MCF 10A (cell line): ENCODE measurements around the gene TSC22D3. TPM values are rescaled to one million over a fixed set of nuclear protein-coding genes. Genes with fewer than 3 reads are reported as not detected.
A peak's percentile ranks its signal among the peaks of the same experiment; 100 is the strongest.

Source experiments
- BruUV-seq: library from RNA; stranded (reverse); fragments of 400-500 nt; replicated peaks from 2 replicates; lab custom pipeline; 2021; lab: Mats Ljungman, UMichigan
- CTCF ChIA-PET: fragments of 300-600 bp; sonication (Branson Sonifier 250); formaldehyde crosslinking; extraction: SDS; loops from one replicate; lab custom pipeline; 2021; ENCODE audit warnings: antibody characterized with exemption, inconsistent platforms; lab: Yijun Ruan, JAX
- POLR2A ChIA-PET: fragments of 300-600, 350-650 bp; sonication (Branson Sonifier 250); formaldehyde crosslinking; extraction: SDS; loops from one replicate; lab custom pipeline; 2020; ENCODE audit warnings: antibody characterized with exemption, inconsistent platforms; lab: Yijun Ruan, JAX
- DNase-seq: peaks from one replicate; pipeline ENCODE4 v3.0.0-alpha.2; 2018; ENCODE audit not compliant: unreplicated experiment
- H3K27ac Mint-ChIP-seq: one replicate; pipeline ENCODE4 v1.8.0; 2022; ENCODE audit warnings: mild to moderate bottlenecking, low read depth, mixed read lengths; ENCODE audit not compliant: unreplicated experiment
- H3K27me3 Mint-ChIP-seq: one replicate; pipeline ENCODE4 v1.8.0; 2022; ENCODE audit warnings: mixed read lengths; ENCODE audit not compliant: insufficient read depth, unreplicated experiment
- H3K36me3 Mint-ChIP-seq: one replicate; pipeline ENCODE4 v1.8.0; 2022; ENCODE audit warnings: mild to moderate bottlenecking, moderate library complexity, mixed read lengths; ENCODE audit not compliant: insufficient read depth, unreplicated experiment
- H3K4me1 Mint-ChIP-seq: one replicate; pipeline ENCODE4 v1.8.0; 2022; ENCODE audit warnings: mixed read lengths; ENCODE audit not compliant: insufficient read depth, unreplicated experiment
- H3K4me3 Mint-ChIP-seq: one replicate; pipeline ENCODE4 v1.8.0; 2022; ENCODE audit warnings: mild to moderate bottlenecking, moderate library complexity, mixed read lengths; ENCODE audit not compliant: unreplicated experiment
- H3K9me3 Mint-ChIP-seq: one replicate; pipeline ENCODE4 v1.8.0; 2022; ENCODE audit warnings: mixed read lengths; ENCODE audit not compliant: unreplicated experiment
- intact Hi-C: fragments of 100-400 bp; cut with micrococcal nuclease; formaldehyde crosslinking; loops from 2 replicates; pipeline ENCODE4 v1.14.1; 2022
- total RNA-seq: library from RNA; stranded (reverse); gene quantifications from 2 replicates; pipeline ENCODE4 v1.2.3, GENCODE V29; 2022
- TF ChIP-seq, protein P1 (sequence below): fragments of 200-600 bp; IDR thresholded peaks from one replicate; pipeline ENCODE4 v1.8.0; 2022; ENCODE audit warnings: antibody characterized with exemption, mild to moderate bottlenecking; ENCODE audit not compliant: unreplicated experiment

Gene TSC22D3
- total RNA-seq, 1 experiment from 2014 or later, result 124 TPM

DNA sequence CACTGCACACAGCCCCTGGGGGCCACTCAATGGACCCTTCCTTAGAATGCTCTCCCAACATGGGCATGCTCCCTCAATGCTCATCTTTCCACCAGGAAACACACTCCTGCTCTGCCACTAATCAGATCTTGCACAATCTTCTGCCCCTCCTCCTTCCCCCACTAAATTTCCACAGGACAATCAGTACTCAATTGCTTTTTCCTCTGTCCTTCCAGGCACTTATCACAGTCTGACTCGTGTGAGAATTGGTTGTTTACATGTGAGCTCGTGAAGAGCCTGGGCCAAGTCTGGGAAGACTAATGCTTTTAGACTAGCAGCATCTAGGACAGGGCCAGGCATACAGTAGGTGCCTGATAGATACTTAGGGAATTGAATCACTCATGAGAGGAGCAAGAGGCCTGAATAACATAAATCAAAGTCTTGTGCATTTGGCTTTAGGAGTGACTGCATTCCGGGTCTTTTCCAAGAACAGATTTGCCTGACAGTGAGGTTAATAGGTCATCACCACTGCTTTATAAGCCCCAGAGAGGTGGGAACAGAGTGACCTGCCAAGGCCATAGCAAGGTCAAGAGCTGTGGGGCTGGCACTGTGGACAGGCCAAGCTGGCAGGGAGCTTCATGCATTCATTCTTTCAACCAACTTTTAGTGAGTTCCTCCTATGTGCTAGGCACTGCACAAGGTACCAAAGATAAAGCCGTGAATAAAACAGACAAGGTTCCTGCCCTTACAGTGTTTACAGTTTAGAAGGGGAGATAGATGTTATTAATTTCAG, 92.3 kb downstream of the TSC22D3 start:
- CTCF ChIA-PET, result interaction anchor here (0.5 to 1.6 kb wide), 3 partner anchors 12 to 211 kb away, joined by 3 to 5 read pairs (median 3); partner anchors contain the start of gene TSC22D3
- intact Hi-C loops, result no loop called here
- POLR2A ChIA-PET, result interaction anchor here (0.6 to 6.3 kb wide), 7 partner anchors 9 to 48 kb away, joined by 3 to 114 read pairs (median 4); no protein-coding TSS in a partner anchor
- H3K4me3 Mint-ChIP-seq, result no peak overlapping the region
- H3K9me3 Mint-ChIP-seq, result no peaks in the 10 kb centered on the region
- peak overlapping the region; percentile 24 for H3K27ac Mint-ChIP-seq
- BruUV-seq, result no TSS peak
- DNase-seq, result peak; percentile 26
- TF ChIP-seq, protein P1, sequence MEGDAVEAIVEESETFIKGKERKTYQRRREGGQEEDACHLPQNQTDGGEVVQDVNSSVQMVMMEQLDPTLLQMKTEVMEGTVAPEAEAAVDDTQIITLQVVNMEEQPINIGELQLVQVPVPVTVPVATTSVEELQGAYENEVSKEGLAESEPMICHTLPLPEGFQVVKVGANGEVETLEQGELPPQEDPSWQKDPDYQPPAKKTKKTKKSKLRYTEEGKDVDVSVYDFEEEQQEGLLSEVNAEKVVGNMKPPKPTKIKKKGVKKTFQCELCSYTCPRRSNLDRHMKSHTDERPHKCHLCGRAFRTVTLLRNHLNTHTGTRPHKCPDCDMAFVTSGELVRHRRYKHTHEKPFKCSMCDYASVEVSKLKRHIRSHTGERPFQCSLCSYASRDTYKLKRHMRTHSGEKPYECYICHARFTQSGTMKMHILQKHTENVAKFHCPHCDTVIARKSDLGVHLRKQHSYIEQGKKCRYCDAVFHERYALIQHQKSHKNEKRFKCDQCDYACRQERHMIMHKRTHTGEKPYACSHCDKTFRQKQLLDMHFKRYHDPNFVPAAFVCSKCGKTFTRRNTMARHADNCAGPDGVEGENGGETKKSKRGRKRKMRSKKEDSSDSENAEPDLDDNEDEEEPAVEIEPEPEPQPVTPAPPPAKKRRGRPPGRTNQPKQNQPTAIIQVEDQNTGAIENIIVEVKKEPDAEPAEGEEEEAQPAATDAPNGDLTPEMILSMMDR, result no peak
- no peaks in the 10 kb centered on the region for H3K36me3 Mint-ChIP-seq
- H3K27me3 Mint-ChIP-seq, result peaks cover 67% of the 10 kb centered on the region
- peaks cover 33% of the 10 kb centered on the region for H3K4me1 Mint-ChIP-seq

DNA sequence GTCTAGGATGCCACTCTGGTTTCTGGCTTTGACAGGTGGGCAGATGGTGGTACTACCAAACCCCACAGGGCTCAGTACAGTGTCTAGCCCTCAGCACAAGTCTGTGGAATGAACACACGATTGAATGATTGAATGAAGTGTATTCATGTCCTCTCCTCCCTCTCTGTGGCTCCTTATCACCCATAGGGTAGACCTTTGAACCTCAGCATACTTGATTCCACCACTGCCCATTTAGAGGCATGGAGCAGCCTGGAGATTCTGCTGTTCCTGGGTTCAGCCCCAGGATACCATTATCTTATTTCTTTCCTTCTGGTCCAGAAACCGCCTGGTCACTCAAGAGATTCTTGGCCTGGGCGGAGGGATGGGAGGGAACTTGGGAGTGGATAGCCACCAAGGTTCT, 93.3 kb downstream of the TSC22D3 start:
- intact Hi-C loops, result no loop called here
- ChIA-PET CTCF (no interaction called here), POLR2A (interaction anchor here (3.5 to 6.3 kb wide), 3 partner anchors 8 to 31 kb away, joined by 48 to 114 read pairs (median 54); no protein-coding TSS in a partner anchor)
- BruUV-seq, result no TSS peak
- TF ChIP-seq, protein P1, result no peak
- H3K4me3 Mint-ChIP-seq, result no peak overlapping the region
- H3K9me3 Mint-ChIP-seq, result no peaks in the 10 kb centered on the region
- no peaks in the 10 kb centered on the region for H3K36me3 Mint-ChIP-seq
- H3K27ac Mint-ChIP-seq, result no peak overlapping the region
- DNase-seq, result no peak
- H3K27me3 Mint-ChIP-seq, result peaks cover 70% of the 10 kb centered on the region
- peaks cover 33% of the 10 kb centered on the region for H3K4me1 Mint-ChIP-seq

DNA sequence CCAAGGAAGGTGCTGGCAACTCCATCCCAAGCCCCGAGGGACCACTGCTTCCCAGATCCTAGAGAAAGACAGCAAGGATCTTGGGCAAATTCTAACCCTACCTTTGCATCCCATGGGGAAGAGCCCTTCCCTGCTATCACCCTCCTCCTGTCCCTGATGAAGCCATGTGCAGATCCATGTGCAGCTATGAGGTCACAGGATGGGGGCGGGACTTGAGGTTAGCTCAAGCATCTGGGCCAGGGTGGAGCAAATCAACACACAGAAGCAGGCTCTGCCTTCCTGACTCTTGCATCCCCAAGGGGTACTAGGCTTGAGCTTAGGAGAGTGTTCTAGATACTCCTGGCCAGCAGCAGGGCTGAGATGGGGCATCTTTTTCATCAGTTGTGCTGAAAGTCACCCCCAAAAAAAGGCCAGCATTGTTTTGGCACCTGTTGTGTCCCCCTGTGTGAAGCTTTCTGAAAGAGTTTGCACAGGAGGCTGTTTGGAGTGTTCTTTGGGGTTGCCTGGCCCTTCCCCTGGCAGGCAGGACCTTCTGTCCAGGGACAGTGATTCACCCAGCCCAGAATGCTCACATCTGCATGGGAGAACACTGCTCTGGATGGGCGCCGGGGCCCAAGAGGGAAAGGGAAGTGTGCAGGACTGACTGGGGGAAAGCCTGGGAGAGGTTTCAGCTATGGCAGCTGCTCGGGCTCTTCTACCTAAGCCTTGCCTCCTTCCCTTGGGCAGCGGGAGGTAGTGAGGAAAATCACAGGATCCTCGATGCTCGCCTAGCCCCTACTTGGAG, 96.4 kb downstream of the TSC22D3 start:
- no TSS peak for BruUV-seq
- ChIA-PET CTCF (interaction anchor here (1.0 to 9.3 kb wide), 4 partner anchors 8 to 785 kb away, joined by 3 to 157 read pairs (median 38); no protein-coding TSS in a partner anchor), POLR2A (interaction anchor here (3.4 to 12.1 kb wide), 5 partner anchors 23 to 97 kb away, joined by 21 to 679 read pairs (median 118); partner anchors contain the start of genes NCBP2L and TSC22D3)
- DNase-seq, result peak; percentile 79
- Mint-ChIP-seq H3K4me3 (peak overlapping the region; percentile 17), H3K27me3 (peaks cover 95% of the 10 kb centered on the region), H3K9me3 (no peaks in the 10 kb centered on the region), H3K27ac (peak overlapping the region; percentile 96), H3K4me1 (peaks cover 38% of the 10 kb centered on the region), H3K36me3 (peaks cover 14% of the 10 kb centered on the region)
- TF ChIP-seq, protein P1, result no peak
- intact Hi-C loops, result loop anchor here (10.0 kb wide), 1 partner anchor 296 kb away; no protein-coding TSS in a partner anchor
